Lower leg skin (tissue), 3 donors: ENCODE results near the gene PDRG1.

Experiments
- CTCF ChIP-seq, 3 donors: fragments of 450-650 bp; IDR thresholded peaks; one replicate each; pipeline ENCODE4 v1.5.1; 2016; ENCODE audit warnings: antibody characterized with exemption in 3 of 3, mild to moderate bottlenecking in 3 of 3, moderate library complexity in 2 of 3
- POLR2A ChIP-seq, 2 donors: fragments of 450-650 bp; IDR thresholded peaks; one replicate each; pipeline ENCODE4 v1.6.1; 2016 to 2017; ENCODE audit warnings: antibody characterized with exemption in 2 of 2, mild to moderate bottlenecking in 1 of 2, moderate library complexity in 1 of 2

DNA sequence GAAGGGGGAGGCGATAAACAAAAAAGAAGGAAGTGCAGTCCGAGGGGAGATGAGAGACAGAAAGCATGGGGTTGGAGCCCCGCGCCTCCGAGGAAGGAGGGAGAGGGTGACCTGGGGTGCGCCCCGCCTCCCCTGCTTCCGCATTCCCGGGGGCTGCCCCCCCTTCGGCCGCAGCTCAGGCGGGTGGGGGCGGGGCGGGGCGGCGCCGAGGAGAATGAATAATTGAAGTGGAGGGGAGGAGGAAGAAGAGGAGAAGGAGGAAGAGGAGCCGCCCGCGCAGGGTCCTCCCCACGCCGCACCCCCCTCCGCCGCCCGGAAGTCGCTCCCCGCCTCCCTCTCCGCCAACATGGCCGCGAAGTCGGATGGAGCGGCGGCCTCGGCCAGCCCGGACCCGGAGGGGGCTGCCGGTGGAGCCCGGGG, 16.0 kb upstream of the PDRG1 start, which contains the start of gene XKR7:
- TF ChIP-seq CTCF (IDR thresholded peaks at IDR 0.05) = no peak
- no peak for TF ChIP-seq POLR2A (IDR thresholded peaks at IDR 0.05)
